ENCODE data around the gene MID1.

GRCh38 chrX:10629905-10630304 is 9.5 kb upstream of the MID1 start:
- TF ChIP-seq CTCF (IDR thresholded peaks at IDR 0.05), result no peak
- TF ChIP-seq POLR2AphosphoS5 (IDR thresholded peaks at IDR 0.05), result no peak

Data from suprapubic skin (tissue), 3 donors.